ENCODE measurements around the gene SLC13A5. TPM values are rescaled to one million over a fixed set of nuclear protein-coding genes. Genes with fewer than 3 reads are reported as not detected.

The SLC13A5 gene
- total RNA-seq, 1 donor from 2014 or later = 0.21 TPM

DNA sequence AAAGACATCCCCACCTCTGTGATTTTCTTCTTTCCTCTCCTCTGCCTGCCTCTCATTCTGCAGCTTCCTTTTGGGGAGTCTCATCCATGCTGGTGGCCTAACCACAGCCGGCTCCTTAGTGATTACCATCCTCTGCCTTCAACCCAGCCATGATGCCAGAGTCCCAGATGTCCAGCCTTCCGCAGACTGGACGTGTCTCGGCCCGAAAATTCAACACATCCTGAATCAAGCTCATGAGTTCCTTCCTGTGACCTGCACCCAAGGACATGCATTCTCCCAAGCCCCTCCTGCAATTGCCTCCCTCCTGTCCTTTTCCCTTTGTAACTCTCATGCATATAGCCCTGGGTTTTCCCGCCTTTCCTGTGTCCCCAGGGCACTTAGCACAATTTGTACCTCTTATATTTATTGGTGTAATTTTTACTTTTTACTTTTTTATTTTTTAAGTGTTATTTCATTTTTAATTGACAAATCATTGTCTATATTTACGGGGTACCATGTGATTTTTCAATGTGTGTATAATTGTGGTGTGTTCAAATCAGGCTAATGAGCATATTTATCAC, 1.2 kb upstream of the SLC13A5 start:
- Histone ChIP-seq H3K27me3 (peaks cover 16% of the 10 kb centered on the region), H3K27ac (no peak overlapping the region), H3K4me3 (no peak overlapping the region), H3K9me3 (peaks cover 0 to 7% of the 10 kb centered on the region in 2 donors), H3K36me3 (no peaks in the 10 kb centered on the region), H3K4me1 (no peaks in the 10 kb centered on the region)
- DNase-seq (ENCODE audit: low spot score in 2 of 2) = no peak
- TF ChIP-seq, protein P1, sequence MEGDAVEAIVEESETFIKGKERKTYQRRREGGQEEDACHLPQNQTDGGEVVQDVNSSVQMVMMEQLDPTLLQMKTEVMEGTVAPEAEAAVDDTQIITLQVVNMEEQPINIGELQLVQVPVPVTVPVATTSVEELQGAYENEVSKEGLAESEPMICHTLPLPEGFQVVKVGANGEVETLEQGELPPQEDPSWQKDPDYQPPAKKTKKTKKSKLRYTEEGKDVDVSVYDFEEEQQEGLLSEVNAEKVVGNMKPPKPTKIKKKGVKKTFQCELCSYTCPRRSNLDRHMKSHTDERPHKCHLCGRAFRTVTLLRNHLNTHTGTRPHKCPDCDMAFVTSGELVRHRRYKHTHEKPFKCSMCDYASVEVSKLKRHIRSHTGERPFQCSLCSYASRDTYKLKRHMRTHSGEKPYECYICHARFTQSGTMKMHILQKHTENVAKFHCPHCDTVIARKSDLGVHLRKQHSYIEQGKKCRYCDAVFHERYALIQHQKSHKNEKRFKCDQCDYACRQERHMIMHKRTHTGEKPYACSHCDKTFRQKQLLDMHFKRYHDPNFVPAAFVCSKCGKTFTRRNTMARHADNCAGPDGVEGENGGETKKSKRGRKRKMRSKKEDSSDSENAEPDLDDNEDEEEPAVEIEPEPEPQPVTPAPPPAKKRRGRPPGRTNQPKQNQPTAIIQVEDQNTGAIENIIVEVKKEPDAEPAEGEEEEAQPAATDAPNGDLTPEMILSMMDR (IDR thresholded peaks at IDR 0.05) = no peak
- intact Hi-C loops (cut with DNase I) = no loop called here

- Histone ChIP-seq H3K9me3 (peaks cover 0 to 7% of the 10 kb centered on the region in 2 donors), H3K4me3 (peak overlapping the region in 1 of 2 donors; percentile 22), H3K27ac (no peak overlapping the region), H3K36me3 (no peaks in the 10 kb centered on the region), H3K4me1 (no peaks in the 10 kb centered on the region), H3K27me3 (peaks cover 16% of the 10 kb centered on the region)
- no peak for DNase-seq (ENCODE audit: low spot score in 2 of 2)
- intact Hi-C loops (cut with DNase I) = no loop called here
- TF ChIP-seq, protein P1 (IDR thresholded peaks at IDR 0.05) = no peak
Measured at GRCh38 chr17:6713918-6714271, 726 bp upstream of the SLC13A5 start.

DNA sequence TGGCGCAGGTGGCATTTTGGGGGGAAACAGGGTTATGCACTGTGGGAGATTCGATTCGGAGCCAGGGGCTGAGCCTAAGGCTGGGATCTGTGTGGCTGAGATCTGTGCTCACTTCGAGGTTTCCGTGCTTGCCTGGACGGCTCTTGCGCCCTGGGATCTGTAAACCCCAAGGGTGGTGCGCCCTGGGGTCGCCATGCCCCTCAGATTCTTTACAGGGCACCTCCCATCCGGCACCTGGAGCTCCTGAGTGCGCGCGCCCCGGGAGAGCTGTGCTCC, 377 bp downstream of the SLC13A5 start:
- intact Hi-C loops (cut with DNase I) = no loop called here
- H3K27me3 ChIP-seq = peaks cover 16% of the 10 kb centered on the region

GRCh38 chr17:6712058-6712853, 913 bp downstream of the SLC13A5 start:
- Histone ChIP-seq H3K4me3 (no peak overlapping the region), H3K36me3 (no peaks in the 10 kb centered on the region), H3K4me1 (no peaks in the 10 kb centered on the region), H3K27me3 (peaks cover 16% of the 10 kb centered on the region), H3K27ac (no peak overlapping the region), H3K9me3 (peaks cover 0 to 7% of the 10 kb centered on the region in 2 donors)
- TF ChIP-seq, protein P1 (IDR thresholded peaks at IDR 0.05) = no peak
- intact Hi-C loops (cut with DNase I) = no loop called here
- peak in 1 of 2 donors; percentile 49 for DNase-seq (ENCODE audit: low spot score in 2 of 2)

More for the DNA sequence above, 377 bp downstream of the SLC13A5 start:
- H3K9me3 ChIP-seq = peaks cover 0 to 7% of the 10 kb centered on the region in 2 donors
- DNase-seq (ENCODE audit: low spot score in 2 of 2) = no peak
- H3K36me3 ChIP-seq = no peaks in the 10 kb centered on the region
- TF ChIP-seq, protein P1 (IDR thresholded peaks at IDR 0.05) = no peak
- no peak overlapping the region for H3K4me3 ChIP-seq
- no peaks in the 10 kb centered on the region for H3K4me1 ChIP-seq
- no peak overlapping the region for H3K27ac ChIP-seq

GRCh38 chr17:6711681-6712057, 1.5 kb downstream of the SLC13A5 start:
- no peak for DNase-seq (ENCODE audit: low spot score in 2 of 2)
- Histone ChIP-seq H3K4me3 (no peak overlapping the region), H3K27ac (no peak overlapping the region), H3K9me3 (peaks cover 0 to 7% of the 10 kb centered on the region in 2 donors), H3K4me1 (no peaks in the 10 kb centered on the region), H3K36me3 (no peaks in the 10 kb centered on the region), H3K27me3 (peaks cover 16% of the 10 kb centered on the region)
- TF ChIP-seq, protein P1 (IDR thresholded peaks at IDR 0.05) = no peak
- intact Hi-C loops (cut with DNase I) = no loop called here
